Uterus (tissue), 4 donors: ENCODE measurements around the gene CACNB4. TPM values are rescaled to one million over a fixed set of nuclear protein-coding genes. Genes with fewer than 3 reads are reported as not detected.
"Not testable (repeated sequence)": the region's sequence is repeated elsewhere in the genome, so short reads cannot be mapped to it uniquely, and the experiment has no call there.

Source experiments
- DNase-seq, 2 donors: peaks; one replicate each; pipeline ENCODE4 v3.0.0-alpha.2; 2019 to 2020
- H3K27ac ChIP-seq, 2 donors: fragments of 200-600 bp; sonication (generic); 1 replicate in 1 of 2; 2 replicates in 1 of 2; pipeline ENCODE4 v1.5.1; 2016 to 2018
- H3K27me3 ChIP-seq, 2 donors: fragments of 200-600 bp; sonication (generic); one replicate each; pipeline ENCODE4 v1.5.1; 2018 to 2019; ENCODE audit warnings: control low read depth in 1 of 2
- H3K36me3 ChIP-seq, 2 donors: fragments of 200-600 bp; sonication (generic); one replicate each; pipeline ENCODE4 v1.5.1; 2019; ENCODE audit warnings: control low read depth in 1 of 2
- H3K4me1 ChIP-seq, 2 donors: fragments of 200-600 bp; sonication (generic); one replicate each; pipeline ENCODE4 v1.5.1; 2018 to 2019; ENCODE audit warnings: control low read depth in 1 of 2
- H3K4me3 ChIP-seq, 2 donors: fragments of 200-600 bp; sonication (generic); 1 replicate in 1 of 2; 2 replicates in 1 of 2; pipeline ENCODE4 v1.5.1; 2018 to 2019; ENCODE audit warnings: mild to moderate bottlenecking in 1 of 2
- H3K9me3 ChIP-seq, 2 donors: fragments of 200-600 bp; sonication (generic); one replicate each; pipeline ENCODE4 v1.5.1; 2019; ENCODE audit warnings: control low read depth in 1 of 2
- CTCF ChIP-seq, 4 experiments: fragments of 200-600 bp in 2 of 4; fragments of 450-650 bp in 2 of 4; sonication (generic) in 2 of 4; IDR thresholded peaks; one replicate each; pipeline ENCODE4 v1.5.1; 2016 to 2019; ENCODE audit warnings: antibody characterized with exemption in 4 of 4, mild to moderate bottlenecking in 2 of 4, moderate library complexity in 1 of 4
- POLR2A ChIP-seq, 2 donors: fragments of 450-650 bp; IDR thresholded peaks; one replicate each; pipeline ENCODE4 v1.6.1; 2016; ENCODE audit warnings: antibody characterized with exemption in 2 of 2, mild to moderate bottlenecking in 1 of 2, moderate library complexity in 1 of 2
- intact Hi-C: fragments of 100-400 bp; cut with DNase I; formaldehyde crosslinking; loops from one replicate; pipeline ENCODE4 v1.15.1; 2023; ENCODE audit warnings: low total_unique reads
- total RNA-seq, 4 donors: library from RNA; depleted of rRNA in 3 of 4; stranded (reverse); fragments of >200 nt in 3 of 4; gene quantifications; one replicate each; pipeline versions ENCODE4 v1.1.0 to v1.2.4, GENCODE V29; 2014 to 2023
- donor health status: DM: yes; HTN: yes; CAD: no.

Gene CACNB4
- total RNA-seq, 4 donors from 2014 or later, result 0.26 to 14.0 (median 1.6) TPM

GRCh38 chr2:152005607-152006006, 93.2 kb downstream of the CACNB4 start:
- Histone ChIP-seq H3K4me1 (no peaks in the 10 kb centered on the region), H3K9me3 (no peaks in the 10 kb centered on the region), H3K36me3 (no peaks in the 10 kb centered on the region), H3K4me3 (no peak overlapping the region), H3K27ac (no peak overlapping the region), H3K27me3 (no peaks in the 10 kb centered on the region)
- TF ChIP-seq CTCF (IDR thresholded peaks at IDR 0.05) (no peak), POLR2A (IDR thresholded peaks at IDR 0.05) (no peak)
- no peak for DNase-seq
- intact Hi-C loops, result no loop called here

- DNase-seq, intact Hi-C loops, H3K9me3 ChIP-seq, H3K27me3 ChIP-seq, H3K4me1 ChIP-seq, H3K4me3 ChIP-seq, H3K27ac ChIP-seq, H3K36me3 ChIP-seq: not testable (repeated sequence)
These were observed 95.6 kb downstream of the CACNB4 start for GRCh38 chr2:152003283-152003682.

GRCh38 chr2:151999053-151999452, 99.8 kb downstream of the CACNB4 start:
- TF ChIP-seq CTCF (IDR thresholded peaks at IDR 0.05) (peak in 3 of 4 experiments; percentile 33 to 39 (median 39)), POLR2A (IDR thresholded peaks at IDR 0.05) (no peak)
- H3K9me3 ChIP-seq, result no peaks in the 10 kb centered on the region
- H3K4me3 ChIP-seq, result no peak overlapping the region
- no peak overlapping the region for H3K27ac ChIP-seq
- no peak for DNase-seq
- intact Hi-C loops, result no loop called here
- no peaks in the 10 kb centered on the region for H3K27me3 ChIP-seq
- H3K36me3 ChIP-seq, result no peaks in the 10 kb centered on the region
- no peaks in the 10 kb centered on the region for H3K4me1 ChIP-seq

- H3K27me3 ChIP-seq, result no peaks in the 10 kb centered on the region
- no peak for DNase-seq
- H3K27ac ChIP-seq, result no peak overlapping the region
- H3K9me3 ChIP-seq, result no peaks in the 10 kb centered on the region
- no peak for TF ChIP-seq POLR2A (IDR thresholded peaks at IDR 0.05)
- TF ChIP-seq CTCF (IDR thresholded peaks at IDR 0.05), result no peak
- intact Hi-C loops, result no loop called here
- no peaks in the 10 kb centered on the region for H3K36me3 ChIP-seq
- H3K4me1 ChIP-seq, result no peaks in the 10 kb centered on the region
- H3K4me3 ChIP-seq, result no peak overlapping the region
These were observed 102.4 kb downstream of the CACNB4 start for GRCh38 chr2:151996243-151997003.

GRCh38 chr2:151995161-151995557, 103.7 kb downstream of the CACNB4 start:
- Histone ChIP-seq H3K27me3 (no peaks in the 10 kb centered on the region), H3K27ac (no peak overlapping the region), H3K36me3 (no peaks in the 10 kb centered on the region), H3K9me3 (no peaks in the 10 kb centered on the region), H3K4me3 (no peak overlapping the region), H3K4me1 (no peaks in the 10 kb centered on the region)
- DNase-seq, result no peak
- intact Hi-C loops, result no loop called here
- TF ChIP-seq POLR2A (IDR thresholded peaks at IDR 0.05), result no peak
- no peak for TF ChIP-seq CTCF (IDR thresholded peaks at IDR 0.05)

GRCh38 chr2:151994178-151994577, 104.7 kb downstream of the CACNB4 start:
- H3K27ac ChIP-seq, intact Hi-C loops, H3K27me3 ChIP-seq, H3K9me3 ChIP-seq, H3K36me3 ChIP-seq, DNase-seq, H3K4me3 ChIP-seq, H3K4me1 ChIP-seq: not testable (repeated sequence)
